Mesodermal cell (in vitro differentiated cells): ENCODE data around the gene PHYHD1.

Experiments
- H3K27ac ChIP-seq: 2 replicates; pipeline ENCODE4 v1.7.0; 2013; ENCODE audit warnings: mild to moderate bottlenecking, low read depth, low read length, moderate library complexity; ENCODE audit not compliant: severe bottlenecking
- H3K36me3 ChIP-seq: 2 replicates; pipeline ENCODE4 v1.7.1; 2013; ENCODE audit warnings: mild to moderate bottlenecking, low read length, moderate library complexity; ENCODE audit not compliant: control insufficient read depth, insufficient read depth
- H3K4me1 ChIP-seq: one replicate; pipeline ENCODE4 v1.7.1; 2013; ENCODE audit warnings: mild to moderate bottlenecking, low read length; ENCODE audit not compliant: insufficient read depth, control insufficient read depth, poor library complexity, severe bottlenecking
- H3K4me3 ChIP-seq: 2 replicates; pipeline ENCODE4 v1.7.0; 2013; ENCODE audit warnings: low read length, control low read depth, mild to moderate bottlenecking; ENCODE audit not compliant: insufficient read depth, poor library complexity, severe bottlenecking; ENCODE audit errors: extremely low read depth
- H3K9me3 ChIP-seq: 2 replicates; pipeline ENCODE4 v1.7.1; 2013; ENCODE audit warnings: mild to moderate bottlenecking, low read length, moderate library complexity; ENCODE audit not compliant: control insufficient read depth
- WGBS, 2 experiments: methylation state at CpG; one replicate each; pipeline ENCODE4 v1.1.5; 2013; ENCODE audit warnings: missing lambda C conversion rate in 2 of 2; ENCODE audit not compliant: insufficient coverage in 2 of 2; 5-methylcytosine and 5-hydroxymethylcytosine counted together

The PHYHD1 gene

GRCh38 chr9:128983536-128983935 is 62.8 kb downstream of the PHYHD1 start:
- no peaks in the 10 kb centered on the region for H3K9me3 ChIP-seq
- H3K4me1 ChIP-seq: no peaks in the 10 kb centered on the region
- WGBS, 2 experiments: 92 to 94% methylated on average over 3 to 5 of the region's 8 CpGs
- no peak overlapping the region for H3K4me3 ChIP-seq
- H3K27ac ChIP-seq: no peak overlapping the region
- H3K36me3 ChIP-seq: peaks cover 95% of the 10 kb centered on the region

GRCh38 chr9:128986671-128987070 is 65.9 kb downstream of the PHYHD1 start:
- WGBS, 2 experiments: 98% methylated on average over 4 to 5 of the region's 5 CpGs
- Histone ChIP-seq H3K36me3 (peaks cover 95% of the 10 kb centered on the region), H3K4me1 (no peaks in the 10 kb centered on the region), H3K9me3 (no peaks in the 10 kb centered on the region), H3K27ac (no peak overlapping the region), H3K4me3 (no peak overlapping the region)

- Histone ChIP-seq H3K27ac (no peak overlapping the region), H3K9me3 (no peaks in the 10 kb centered on the region), H3K4me3 (no peak overlapping the region), H3K4me1 (no peaks in the 10 kb centered on the region), H3K36me3 (peaks cover 93% of the 10 kb centered on the region)
- WGBS, 2 experiments: 87 to 100% methylated on average over 3 of the region's 5 CpGs
Observed at GRCh38 chr9:128987805-128988204, 67.0 kb downstream of the PHYHD1 start.
